Endothelial cell (in vitro differentiated cells): ENCODE measurements around the gene GTSF1L. TPM values are rescaled to one million over a fixed set of nuclear protein-coding genes. Genes with fewer than 3 reads are reported as not detected.
"Not testable (repeated sequence)": the region's sequence is repeated elsewhere in the genome, so short reads cannot be mapped to it uniquely, and the experiment has no call there.

Source experiments
- DNase-seq: peaks from one replicate; pipeline ENCODE4 v3.0.0; 2021; ENCODE audit warnings: low spot score
- H3K27ac Mint-ChIP-seq: one replicate; pipeline ENCODE4 v1.8.0; 2021; ENCODE audit warnings: mixed read lengths, inconsistent platforms; ENCODE audit not compliant: unreplicated experiment
- H3K27me3 Mint-ChIP-seq: one replicate; pipeline ENCODE4 v1.8.0; 2021; ENCODE audit warnings: mild to moderate bottlenecking, moderate library complexity, mixed read lengths, inconsistent platforms; ENCODE audit not compliant: unreplicated experiment
- H3K36me3 Mint-ChIP-seq: one replicate; pipeline ENCODE4 v1.8.0; 2021; ENCODE audit warnings: mild to moderate bottlenecking, low read depth, mixed read lengths, inconsistent platforms; ENCODE audit not compliant: unreplicated experiment
- H3K4me1 Mint-ChIP-seq: one replicate; pipeline ENCODE4 v1.8.0; 2021; ENCODE audit warnings: mild to moderate bottlenecking, mixed read lengths, inconsistent platforms; ENCODE audit not compliant: unreplicated experiment
- H3K4me3 Mint-ChIP-seq: one replicate; pipeline ENCODE4 v1.8.0; 2021; ENCODE audit warnings: mild to moderate bottlenecking, mixed read lengths, inconsistent platforms; ENCODE audit not compliant: unreplicated experiment
- H3K9me3 Mint-ChIP-seq: one replicate; pipeline ENCODE4 v1.8.0; 2021; ENCODE audit warnings: mixed read lengths, inconsistent platforms; ENCODE audit not compliant: unreplicated experiment
- CTCF ChIP-seq: fragments of 200-600 bp; sonication (generic); IDR thresholded peaks from one replicate; pipeline ENCODE4 v1.5.0; 2021; ENCODE audit warnings: antibody characterized with exemption; ENCODE audit not compliant: unreplicated experiment
- total RNA-seq: library from RNA; stranded (reverse); fragmentation: NEBNext Ultra II Directional; extraction: Animal tissue kit (Norgen Biotek cat#: 25700); gene quantifications from one replicate; pipeline ENCODE4 v1.2.1, GENCODE V29; 2021; ENCODE audit not compliant: unreplicated experiment

The GTSF1L gene
- total RNA-seq, 1 donor from 2014 or later = not detected

GRCh38 chr20:43761386-43762340, 34.9 kb upstream of the GTSF1L start:
- H3K36me3 Mint-ChIP-seq = no peaks in the 10 kb centered on the region
- H3K4me1 Mint-ChIP-seq = no peaks in the 10 kb centered on the region
- no peak overlapping the region for H3K4me3 Mint-ChIP-seq
- H3K27ac Mint-ChIP-seq = no peak overlapping the region
- H3K9me3 Mint-ChIP-seq = no peaks in the 10 kb centered on the region
- no peak for DNase-seq
- peaks cover 5% of the 10 kb centered on the region for H3K27me3 Mint-ChIP-seq
- no peak for TF ChIP-seq CTCF

GRCh38 chr20:43757888-43758287, 31.1 kb upstream of the GTSF1L start:
- H3K36me3 Mint-ChIP-seq, H3K27me3 Mint-ChIP-seq, H3K27ac Mint-ChIP-seq, H3K4me1 Mint-ChIP-seq, H3K9me3 Mint-ChIP-seq, H3K4me3 Mint-ChIP-seq, DNase-seq: not testable (repeated sequence)

GRCh38 chr20:43755851-43756250, 29.0 kb upstream of the GTSF1L start:
- H3K4me1 Mint-ChIP-seq = peaks cover 6% of the 10 kb centered on the region
- peaks cover 7% of the 10 kb centered on the region for H3K27me3 Mint-ChIP-seq
- H3K9me3 Mint-ChIP-seq = no peaks in the 10 kb centered on the region
- no peaks in the 10 kb centered on the region for H3K36me3 Mint-ChIP-seq
- no peak for TF ChIP-seq CTCF
- no peak overlapping the region for H3K4me3 Mint-ChIP-seq
- H3K27ac Mint-ChIP-seq = no peak overlapping the region
- DNase-seq = no peak

- H3K27ac Mint-ChIP-seq = no peak overlapping the region
- H3K27me3 Mint-ChIP-seq = peaks cover 7% of the 10 kb centered on the region
- peaks cover 6% of the 10 kb centered on the region for H3K4me1 Mint-ChIP-seq
- DNase-seq = no peak
- no peak for TF ChIP-seq CTCF
- no peaks in the 10 kb centered on the region for H3K36me3 Mint-ChIP-seq
- H3K4me3 Mint-ChIP-seq = no peak overlapping the region
- no peaks in the 10 kb centered on the region for H3K9me3 Mint-ChIP-seq
These were observed 28.6 kb upstream of the GTSF1L start for GRCh38 chr20:43755390-43755789.

- H3K36me3 Mint-ChIP-seq = no peaks in the 10 kb centered on the region
- no peak overlapping the region for H3K4me3 Mint-ChIP-seq
- H3K27ac Mint-ChIP-seq = no peak overlapping the region
- TF ChIP-seq CTCF = no peak
- peaks cover 5% of the 10 kb centered on the region for H3K27me3 Mint-ChIP-seq
- no peak for DNase-seq
- peaks cover 6% of the 10 kb centered on the region for H3K4me1 Mint-ChIP-seq
- no peaks in the 10 kb centered on the region for H3K9me3 Mint-ChIP-seq
These were observed 25.9 kb upstream of the GTSF1L start for GRCh38 chr20:43752561-43753301.
